Fibroblast of lung (primary cell): ENCODE data around the gene GNAT1.

Experiments used
- EZH2 ChIP-seq: IDR thresholded peaks from 2 replicates; pipeline ENCODE4 v1.5.1; 2012; ENCODE audit warnings: low read length, control low read depth, mild to moderate bottlenecking; ENCODE audit errors: missing control alignments
- TF ChIP-seq, protein P1 (sequence below), 2 donors: IDR thresholded peaks in 1 of 2; conservative IDR thresholded peaks in 1 of 2; 1 replicate in 1 of 2; 2 replicates in 1 of 2; pipeline ENCODE4 v1.5.1; 2011 to 2012; ENCODE audit warnings: low read length in 2 of 2, control low read depth in 1 of 2, inconsistent platforms in 1 of 2, low read depth in 1 of 2, mild to moderate bottlenecking in 1 of 2

DNA sequence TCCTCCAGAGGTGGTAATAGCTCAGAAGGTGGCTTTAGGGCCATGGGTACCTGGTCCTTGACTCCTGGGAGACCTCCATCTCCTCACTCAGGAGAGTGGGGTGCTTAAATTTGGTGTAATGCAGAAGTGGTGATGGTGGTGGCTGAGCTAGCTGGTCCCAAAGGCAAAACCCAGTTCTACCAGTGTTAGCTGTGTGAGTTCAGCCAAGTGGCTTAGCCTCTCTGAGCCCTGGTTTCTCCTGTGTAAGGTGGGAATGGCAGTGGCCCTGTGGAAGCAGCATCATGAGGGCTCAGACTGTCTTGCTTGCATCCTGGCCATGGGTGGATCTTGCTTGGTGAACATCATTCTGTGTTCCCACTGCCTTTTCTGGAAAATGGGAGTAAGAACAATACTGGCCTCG, 26.9 kb upstream of the GNAT1 start:
- TF ChIP-seq, protein P1, sequence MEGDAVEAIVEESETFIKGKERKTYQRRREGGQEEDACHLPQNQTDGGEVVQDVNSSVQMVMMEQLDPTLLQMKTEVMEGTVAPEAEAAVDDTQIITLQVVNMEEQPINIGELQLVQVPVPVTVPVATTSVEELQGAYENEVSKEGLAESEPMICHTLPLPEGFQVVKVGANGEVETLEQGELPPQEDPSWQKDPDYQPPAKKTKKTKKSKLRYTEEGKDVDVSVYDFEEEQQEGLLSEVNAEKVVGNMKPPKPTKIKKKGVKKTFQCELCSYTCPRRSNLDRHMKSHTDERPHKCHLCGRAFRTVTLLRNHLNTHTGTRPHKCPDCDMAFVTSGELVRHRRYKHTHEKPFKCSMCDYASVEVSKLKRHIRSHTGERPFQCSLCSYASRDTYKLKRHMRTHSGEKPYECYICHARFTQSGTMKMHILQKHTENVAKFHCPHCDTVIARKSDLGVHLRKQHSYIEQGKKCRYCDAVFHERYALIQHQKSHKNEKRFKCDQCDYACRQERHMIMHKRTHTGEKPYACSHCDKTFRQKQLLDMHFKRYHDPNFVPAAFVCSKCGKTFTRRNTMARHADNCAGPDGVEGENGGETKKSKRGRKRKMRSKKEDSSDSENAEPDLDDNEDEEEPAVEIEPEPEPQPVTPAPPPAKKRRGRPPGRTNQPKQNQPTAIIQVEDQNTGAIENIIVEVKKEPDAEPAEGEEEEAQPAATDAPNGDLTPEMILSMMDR (conservative IDR thresholded peaks at IDR 0.05 in 1 of 2, IDR thresholded peaks at IDR 0.05 in 1 of 2; ENCODE audit: low read depth in 1 of 2, low read length in 2 of 2): no peak
- TF ChIP-seq EZH2: no peak
